Mesenteric fat pad (tissue), 1 donor: ENCODE results near the gene PDLIM4. TPM values are rescaled to one million over a fixed set of nuclear protein-coding genes. Genes with fewer than 3 reads are reported as not detected.

ENCODE experiments used
- DNase-seq: peaks from one replicate; pipeline ENCODE4 v3.0.0-alpha.2; 2020; ENCODE audit warnings: low spot score
- microRNA-seq: library from miRNA; unstranded; fragments of <30 nt; microRNA quantifications from one replicate; pipeline ENCODE4 v1.2.0, GENCODE V29; 2020; ENCODE audit warnings: borderline number of aligned reads
- total RNA-seq: library from RNA; stranded (reverse); fragmentation: NEBNext Ultra II Directional; extraction: Animal tissue kit (Norgen Biotek cat#: 25700); gene quantifications from one replicate; pipeline ENCODE4 v1.2.1, GENCODE V29; 2021
- donor health status: DM: yes; HTN: yes; CAD: no.

Gene PDLIM4
- total RNA-seq, 1 donor from 2014 or later: 23.1 TPM

DNA sequence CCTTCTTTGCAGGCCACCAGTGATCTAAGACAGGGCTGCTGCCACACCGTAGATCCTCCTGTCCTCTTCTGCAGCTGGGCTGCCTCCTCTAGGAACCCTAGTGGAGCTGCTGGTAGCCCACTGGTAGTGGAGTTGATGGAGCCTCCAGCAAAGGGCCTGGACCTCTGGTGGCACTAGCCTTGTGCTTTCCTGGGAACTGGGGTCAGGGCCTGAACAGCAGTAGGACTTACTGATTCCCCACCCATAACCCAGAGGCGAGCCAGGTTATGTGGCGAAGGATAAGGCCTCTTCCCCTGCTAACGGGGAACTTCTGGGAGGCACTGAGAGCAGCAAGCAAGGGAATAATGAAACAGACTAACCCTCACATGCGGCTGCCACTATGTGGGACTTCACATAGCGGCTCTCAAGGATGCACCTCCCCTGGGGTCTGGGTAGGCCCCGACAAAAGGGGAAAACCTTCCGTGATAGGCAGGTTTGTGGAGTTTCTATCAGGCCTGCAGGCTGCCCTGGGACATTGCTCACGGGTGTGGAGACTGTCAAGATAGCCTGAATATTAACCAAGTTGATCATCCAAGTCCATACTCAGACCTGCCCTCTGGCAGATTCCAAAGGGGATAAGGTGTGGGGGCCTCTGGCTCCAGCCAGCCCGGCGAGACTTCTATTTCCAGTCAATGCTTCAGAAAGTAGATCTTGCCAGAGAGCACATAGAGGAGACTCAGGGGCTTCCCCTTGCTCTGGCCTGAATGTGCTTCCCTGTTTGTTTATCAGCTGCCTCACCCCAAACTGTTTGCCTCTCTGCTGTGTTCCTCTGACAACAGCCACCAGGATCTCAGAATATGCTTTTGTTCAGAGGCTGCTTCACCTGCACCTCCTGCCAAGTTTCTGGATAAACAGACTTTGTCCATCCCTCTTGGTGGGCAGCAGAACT lies 44.1 kb downstream of the PDLIM4 start:
- no peak for DNase-seq

DNA sequence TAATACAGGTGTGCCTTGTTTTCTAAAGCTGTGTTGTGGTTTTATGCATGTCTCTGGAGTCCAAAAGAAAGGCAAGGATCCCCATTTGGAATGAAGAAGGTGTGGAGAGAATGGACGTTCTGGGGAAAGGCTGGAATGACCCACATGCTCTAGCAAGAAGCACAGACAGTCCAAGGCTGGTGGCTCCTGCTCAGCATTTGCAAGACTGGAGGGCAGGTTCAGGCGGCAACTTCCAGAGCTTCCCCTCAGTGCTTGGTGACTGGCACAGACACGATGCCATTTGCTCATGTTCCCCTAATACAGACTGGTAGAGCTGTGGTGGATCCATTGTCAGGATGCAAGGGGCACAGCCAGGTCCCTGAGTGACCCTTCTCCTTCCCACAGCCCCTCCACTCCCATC lies 44.9 kb downstream of the PDLIM4 start:
- no peak for DNase-seq

DNA sequence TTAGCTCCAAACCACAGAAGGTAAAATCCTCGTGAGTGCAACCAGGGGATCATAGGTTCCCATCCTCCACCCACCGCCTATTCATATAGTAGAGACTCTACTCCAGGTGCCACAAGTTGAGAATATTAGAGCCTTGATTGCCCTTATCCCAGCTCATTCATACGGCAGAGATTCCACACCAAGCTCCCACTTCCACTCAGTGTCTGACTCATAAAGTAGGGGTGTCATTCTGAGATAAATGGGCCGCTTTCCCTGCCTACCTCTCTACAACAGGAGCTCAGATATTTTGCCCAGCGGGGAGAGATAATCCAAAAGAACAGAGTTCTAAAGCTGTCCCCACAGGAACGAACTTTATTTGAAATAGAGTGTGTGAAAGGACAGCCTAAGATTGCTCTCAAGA lies 46.1 kb downstream of the PDLIM4 start:
- no peak for DNase-seq

DNA sequence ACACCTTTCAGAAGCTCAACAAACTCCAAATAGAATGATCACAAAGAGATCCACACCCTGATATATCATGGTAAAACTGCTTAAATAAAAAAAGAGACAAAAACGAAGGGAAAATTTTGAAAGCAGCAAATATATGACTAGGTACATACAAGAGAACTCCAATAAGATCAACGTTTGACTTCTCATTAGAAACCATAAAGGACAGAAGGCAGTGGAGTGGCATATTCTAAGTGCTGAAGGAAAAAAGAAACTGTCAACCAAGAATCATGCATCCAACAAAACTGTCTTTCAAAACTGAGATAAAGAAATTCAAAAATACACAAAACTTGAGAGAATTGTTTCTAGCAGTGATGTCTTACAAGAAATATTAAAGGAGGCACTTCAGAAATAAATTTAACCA lies 47.9 kb downstream of the PDLIM4 start:
- DNase-seq: no peak

DNA sequence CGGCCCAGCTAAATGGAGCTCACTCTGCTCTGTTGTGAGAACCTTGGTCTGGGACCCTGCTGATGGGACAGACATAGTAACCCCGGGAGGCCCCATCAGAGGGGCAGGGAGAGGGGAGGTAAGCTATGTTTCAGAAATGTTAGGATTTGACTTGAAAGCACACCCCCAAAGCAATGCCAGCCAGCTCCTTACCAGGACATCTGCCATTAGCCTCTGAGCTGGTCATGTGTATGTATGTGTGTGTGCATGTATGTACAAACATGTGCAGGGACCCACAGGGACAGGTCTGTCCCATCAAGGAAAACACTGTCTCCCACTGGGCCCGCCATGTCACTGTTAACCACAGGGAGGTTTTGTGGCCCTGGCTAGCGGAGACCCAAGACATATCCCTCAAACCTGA lies 51.2 kb downstream of the PDLIM4 start:
- DNase-seq: no peak

DNA sequence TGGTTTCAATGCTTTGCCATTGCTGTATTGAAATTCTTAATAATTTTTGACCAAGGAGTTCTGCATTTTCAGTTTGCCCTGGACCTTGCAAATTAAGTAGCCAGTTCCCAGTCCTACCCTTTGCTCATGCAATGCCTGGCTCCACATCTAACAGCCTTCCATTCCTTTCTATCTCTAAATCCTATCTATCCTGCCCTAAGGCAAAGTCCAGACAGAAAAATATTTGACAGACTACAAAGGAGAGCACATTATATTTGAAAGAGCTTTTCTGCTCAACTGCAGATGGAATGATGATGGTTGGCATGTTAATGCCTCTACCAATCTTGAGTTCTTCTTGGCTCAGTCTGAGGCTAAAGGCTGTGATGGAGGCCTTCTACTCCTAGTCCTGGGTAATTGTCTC lies 52.2 kb downstream of the PDLIM4 start:
- DNase-seq: no peak

DNA sequence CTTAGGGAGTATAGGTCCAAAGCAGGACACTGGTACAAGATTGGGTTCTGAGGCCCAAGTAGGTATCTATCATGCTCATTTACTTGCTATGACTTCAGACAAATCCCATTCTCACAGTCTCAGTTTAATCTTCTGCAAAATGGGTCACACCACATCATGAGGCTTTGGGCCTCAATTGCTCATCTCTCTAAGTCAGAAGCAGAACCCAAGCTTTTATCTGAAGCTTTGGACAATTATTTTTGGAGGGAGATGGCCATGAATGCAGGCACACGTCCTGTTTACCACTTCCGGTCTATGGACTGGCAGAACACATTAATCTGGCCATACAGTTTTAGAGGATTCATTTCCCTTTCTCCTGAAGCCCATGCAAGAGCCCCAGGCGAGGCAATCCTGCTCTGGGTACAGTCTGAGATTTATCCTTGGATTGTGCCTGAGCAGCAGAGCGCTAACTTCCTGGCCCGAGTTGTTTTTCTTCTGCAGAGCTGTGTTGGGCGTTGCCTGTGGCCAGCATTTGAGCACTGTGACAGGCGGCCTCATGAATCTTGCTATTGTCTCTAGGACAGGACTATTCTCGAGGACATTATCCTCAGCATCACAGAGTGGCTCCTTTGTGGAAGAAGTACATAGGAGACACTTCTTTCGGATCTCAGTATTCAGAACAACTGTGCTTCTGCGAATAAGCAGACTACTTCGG lies 52.8 kb downstream of the PDLIM4 start:
- no peak for DNase-seq

DNA sequence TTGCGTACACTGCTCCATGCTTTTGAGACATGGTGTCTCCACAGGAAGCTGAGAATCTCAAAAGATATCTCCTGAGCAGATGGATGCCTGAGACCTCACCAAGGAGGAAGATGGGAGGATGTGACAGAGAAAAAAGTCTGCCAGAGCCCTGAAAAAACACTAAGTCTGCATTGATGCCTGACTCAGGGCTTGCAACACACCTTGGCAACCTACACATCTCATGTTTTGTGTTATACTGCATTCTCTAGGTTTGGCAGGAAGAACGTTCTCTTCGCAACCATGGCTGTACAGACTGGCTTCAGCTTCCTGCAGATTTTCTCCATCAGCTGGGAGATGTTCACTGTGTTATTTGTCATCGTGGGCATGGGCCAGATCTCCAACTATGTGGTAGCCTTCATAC lies 55.9 kb downstream of the PDLIM4 start:
- DNase-seq: no peak

DNA sequence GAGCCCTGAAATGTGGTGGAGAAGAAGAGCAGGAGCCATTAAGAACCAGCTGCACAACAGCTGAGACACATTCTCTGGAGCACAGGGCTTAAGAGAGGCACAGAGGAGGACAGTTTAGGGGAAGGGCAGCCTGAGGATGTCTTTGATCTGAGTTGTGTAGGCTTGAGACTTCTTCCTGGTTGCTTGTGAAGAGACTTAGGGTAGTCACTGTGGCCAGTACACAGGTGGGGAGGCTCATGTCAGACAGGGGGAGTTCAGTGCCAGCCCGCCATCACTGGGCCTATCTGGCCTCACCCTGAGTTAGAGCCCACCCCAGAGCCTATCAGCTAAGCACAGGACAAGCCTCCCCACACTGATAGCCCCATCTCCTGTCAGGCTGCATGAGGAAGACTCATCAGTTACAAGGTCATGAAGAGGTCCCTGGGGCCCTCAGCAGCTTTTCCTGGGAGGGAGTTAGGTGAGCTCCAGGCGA lies 56.5 kb downstream of the PDLIM4 start:
- no peak for DNase-seq

DNA sequence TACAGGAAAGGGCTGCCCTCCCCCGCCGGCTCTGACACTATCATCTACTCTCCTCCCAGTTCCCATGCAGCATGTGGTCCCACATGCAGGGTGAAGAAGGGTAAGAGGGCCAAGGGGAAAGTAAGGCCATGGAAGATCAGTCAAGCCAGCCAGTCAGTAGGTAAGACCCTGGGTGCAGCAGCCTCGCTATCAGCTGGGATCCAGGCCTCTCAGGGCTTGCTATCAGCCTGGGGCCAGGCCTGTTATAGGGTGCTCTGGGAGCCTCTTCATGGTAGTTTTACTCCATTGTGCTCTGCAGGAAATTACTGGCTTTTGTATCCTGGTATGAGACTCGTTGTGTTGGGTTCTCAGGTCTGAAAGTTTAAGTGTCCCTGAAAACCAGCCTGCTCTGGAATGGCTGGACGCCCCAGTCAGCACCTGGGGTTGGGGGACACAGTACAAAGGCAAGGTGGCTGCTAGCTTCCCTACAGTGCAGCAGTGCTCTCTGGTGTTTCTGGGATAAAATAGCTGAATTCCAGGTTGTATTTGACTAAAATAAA lies 58.1 kb downstream of the PDLIM4 start:
- DNase-seq: no peak

DNA sequence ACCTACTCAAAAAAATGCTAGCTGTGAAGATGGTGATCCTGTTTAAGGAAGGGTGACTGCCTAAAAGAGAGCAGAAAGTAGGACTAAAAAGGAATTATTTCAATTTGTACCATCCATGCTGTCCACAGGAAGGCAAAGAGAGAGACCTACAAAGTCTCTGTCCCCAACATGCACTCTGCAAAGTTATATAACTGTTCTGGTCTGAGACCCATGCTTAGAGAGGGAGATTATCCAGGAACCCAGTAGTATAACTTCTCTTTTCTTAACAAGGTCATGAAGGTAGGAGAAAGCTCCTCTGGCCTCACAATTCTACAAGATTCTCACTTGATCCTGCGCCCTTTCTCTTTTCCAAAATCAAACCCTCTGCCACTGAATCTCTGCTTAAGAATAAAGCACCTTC lies 62.5 kb downstream of the PDLIM4 start:
- no peak for DNase-seq

DNA sequence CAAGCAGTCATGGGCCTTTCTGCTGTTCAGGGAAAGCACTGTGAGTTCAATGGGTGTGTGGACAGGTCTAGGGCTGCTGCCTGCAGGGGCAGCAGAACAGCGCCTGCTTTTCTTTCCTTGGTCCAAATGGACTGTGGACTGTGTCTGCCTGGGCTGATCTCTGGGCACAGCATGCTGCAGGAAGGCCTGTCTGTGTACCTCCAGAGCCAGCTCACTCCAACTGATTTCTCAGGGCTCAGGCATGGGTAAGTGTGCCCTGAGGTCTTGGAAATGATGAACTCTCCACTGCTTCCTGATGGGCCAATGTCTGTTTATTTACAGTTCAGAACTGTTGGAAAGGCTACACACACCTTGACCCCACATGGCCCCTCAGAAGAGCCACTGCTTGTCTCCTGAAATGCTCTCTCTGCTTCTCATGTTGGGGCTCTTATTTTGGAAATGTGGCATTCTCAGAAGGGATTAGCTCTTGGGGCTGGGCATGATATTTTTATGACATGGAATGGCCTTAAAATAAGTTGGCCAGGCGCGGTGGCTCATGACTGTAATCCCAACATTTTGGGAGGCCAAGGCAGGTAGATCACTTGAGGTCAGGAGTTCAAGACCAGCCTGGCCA lies 63.7 kb downstream of the PDLIM4 start:
- DNase-seq: no peak

DNA sequence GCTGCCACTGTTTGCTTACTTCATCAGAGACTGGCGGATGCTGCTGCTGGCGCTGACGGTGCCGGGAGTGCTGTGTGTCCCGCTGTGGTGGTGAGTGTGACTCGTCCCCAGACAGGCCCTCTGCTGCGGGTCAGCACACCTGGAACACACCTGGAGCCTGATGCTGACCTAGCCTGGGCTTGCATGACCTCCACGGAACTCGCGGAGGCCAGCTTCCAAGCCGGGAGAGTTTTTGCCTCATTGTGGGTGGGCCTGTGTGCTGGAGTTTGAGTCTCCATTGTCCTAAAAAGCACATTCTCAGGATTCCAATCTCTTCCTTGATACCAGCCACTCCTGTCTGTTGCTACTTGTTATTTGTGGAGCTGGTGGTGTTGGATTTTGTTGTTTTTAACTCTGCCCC lies 64.8 kb downstream of the PDLIM4 start:
- DNase-seq: no peak

Small RNA genes lying within 50 kb of the gene (microRNA-seq; reads per million reads assigned to microRNA genes)
- gene MIR6830: not detected

Other genes starting within 250 kb of the PDLIM4 start
- 0.35 TPM for gene ACSL6, start 246.0 kb upstream of the PDLIM4 start, total RNA-seq
- gene IL3, start 197.0 kb upstream of the PDLIM4 start, total RNA-seq: not detected
- gene CSF2, start 183.9 kb upstream of the PDLIM4 start, total RNA-seq: not detected
- 15.7 TPM for gene P4HA2, start 29.8 kb upstream of the PDLIM4 start, total RNA-seq
- 5.4 TPM for gene SLC22A4, start 36.7 kb downstream of the PDLIM4 start, total RNA-seq
- gene SLC22A5, start 112.0 kb downstream of the PDLIM4 start, total RNA-seq: 20.6 TPM
- 61.1 TPM for gene IRF1, start 233.1 kb downstream of the PDLIM4 start, total RNA-seq